Endothelial cell of umbilical vein (primary cell): Measurements from ENCODE around the gene PLEKHA7. TPM values are rescaled to one million over a fixed set of nuclear protein-coding genes. Genes with fewer than 3 reads are reported as not detected.

Source experiments
- BruUV-seq: library from RNA; stranded (reverse); fragments of 400-500 nt; replicated peaks from 2 replicates; lab custom pipeline; 2021; lab: Mats Ljungman, UMichigan
- CTCF ChIA-PET: fragments of 300-600, 350-600 bp; sonication (Branson Sonifier 250); formaldehyde crosslinking; loops from one replicate; lab custom pipeline; 2021; ENCODE audit warnings: antibody characterized with exemption, inconsistent platforms; lab: Charles Lee
- POLR2A ChIA-PET: fragments of 300-600, 350-600 bp; sonication (Branson Sonifier 250); formaldehyde crosslinking; loops from one replicate; lab custom pipeline; 2021; ENCODE audit warnings: antibody characterized with exemption, inconsistent platforms; lab: Charles Lee
- DNase-seq: peaks from one replicate; pipeline ENCODE4 v3.0.0-alpha.2; 2011; ENCODE audit warnings: low read depth, low spot score
- FAIRE-seq: peaks from 2 replicates; lab custom pipeline; 2011; peaks lifted over from hg19 to GRCh38; lab: Jason Lieb, UNC
- H2AFZ ChIP-seq: 2 replicates; pipeline ENCODE4 v1.6.0; 2012; ENCODE audit warnings: low read depth, low read length, control low read depth, inconsistent platforms
- H3K27ac ChIP-seq: 2 replicates; pipeline ENCODE4 v1.5.1; 2011; ENCODE audit warnings: low read depth, mild to moderate bottlenecking, control low read depth, low read length, moderate library complexity; ENCODE audit not compliant: insufficient read depth
- H3K27me3 ChIP-seq, 2 experiments: 2 replicates each; pipeline versions ENCODE4 v1.6.0 to v1.6.1; 2011; ENCODE audit warnings: low read length in 2 of 2, mixed read lengths in 1 of 2; ENCODE audit not compliant: control insufficient read depth in 2 of 2, insufficient read depth in 2 of 2
- H3K36me3 ChIP-seq, 2 experiments: 2 replicates in 1 of 2; 3 replicates in 1 of 2; pipeline ENCODE4 v1.5.1; 2011; ENCODE audit warnings: low read length in 2 of 2, mild to moderate bottlenecking in 1 of 2, moderate library complexity in 1 of 2; ENCODE audit not compliant: control insufficient read depth in 2 of 2, insufficient read depth in 2 of 2; ENCODE audit errors: extremely low read depth in 1 of 2
- H3K4me1 ChIP-seq: 3 replicates; pipeline ENCODE4 v1.5.1; 2011; ENCODE audit warnings: mild to moderate bottlenecking, low read length; ENCODE audit not compliant: control insufficient read depth, insufficient read depth; ENCODE audit errors: extremely low read depth
- H3K4me2 ChIP-seq: 2 replicates; pipeline ENCODE4 v1.6.1; 2011; ENCODE audit warnings: low read length, control low read depth, mixed read lengths; ENCODE audit not compliant: insufficient read depth
- H3K4me3 ChIP-seq, 3 experiments: fragments of 200-600 bp in 1 of 3; sonication (generic), shearing (Covaris generic) in 1 of 3; replicated peaks in 1 of 3; 2 replicates each; pipeline ENCODE4 v1.5.1; 2011 to 2016; ENCODE audit warnings: control low read depth in 3 of 3, low read length in 3 of 3, mild to moderate bottlenecking in 2 of 3, inconsistent platforms in 1 of 3, low read depth in 1 of 3, moderate library complexity in 1 of 3; ENCODE audit not compliant: insufficient read depth in 1 of 3
- H3K79me2 ChIP-seq: 2 replicates; pipeline ENCODE4 v1.6.0; 2012; ENCODE audit warnings: low read length, inconsistent platforms; ENCODE audit not compliant: control insufficient read depth, insufficient read depth
- H3K9ac ChIP-seq: replicated peaks from 2 replicates; pipeline ENCODE3; 2011; ENCODE audit warnings: low read length, control low read depth; ENCODE audit not compliant: insufficient read depth; ENCODE audit errors: extremely low read depth
- H3K9me1 ChIP-seq: replicated peaks from 3 replicates; pipeline ENCODE4 v1.6.0; 2011; ENCODE audit warnings: mild to moderate bottlenecking, low read length; ENCODE audit not compliant: control insufficient read depth, insufficient read depth; ENCODE audit errors: extremely low read depth
- H3K9me3 ChIP-seq: replicated peaks from 2 replicates; pipeline ENCODE4 v1.5.1; 2012; ENCODE audit warnings: low read length, inconsistent platforms; ENCODE audit not compliant: control insufficient read depth, insufficient read depth
- H4K20me1 ChIP-seq: replicated peaks from 2 replicates; pipeline ENCODE3; 2011; ENCODE audit warnings: mild to moderate bottlenecking, low read length; ENCODE audit not compliant: control insufficient read depth, insufficient read depth; ENCODE audit errors: extremely low read depth
- CTCF ChIP-seq, 2 donors: IDR thresholded peaks; 1 replicate in 1 of 2; 2 replicates in 1 of 2; pipeline ENCODE4 v1.5.1; 2011; ENCODE audit warnings: low read length in 2 of 2, mild to moderate bottlenecking in 2 of 2, moderate library complexity in 2 of 2, control low read depth in 1 of 2, inconsistent platforms in 1 of 2, low read depth in 1 of 2; ENCODE audit not compliant: insufficient read depth in 1 of 2; ENCODE audit errors: extremely low read depth in 1 of 2
- EZH2 ChIP-seq: IDR thresholded peaks from 2 replicates; pipeline ENCODE4 v1.6.1; 2012; ENCODE audit warnings: borderline replicate concordance, low read depth, mild to moderate bottlenecking, moderate library complexity, low read length, inconsistent platforms; ENCODE audit not compliant: severe bottlenecking
- FOS ChIP-seq: IDR thresholded peaks from 2 replicates; pipeline ENCODE4 v1.6.1; 2011; ENCODE audit warnings: mild to moderate bottlenecking, low read length, moderate library complexity, borderline replicate concordance; ENCODE audit not compliant: insufficient read depth
- GATA2 ChIP-seq: IDR thresholded peaks from 2 replicates; pipeline ENCODE4 v1.7.0; 2011; ENCODE audit warnings: low read depth, mild to moderate bottlenecking, moderate library complexity, mixed read lengths, low read length; ENCODE audit not compliant: insufficient read length, insufficient read depth
- JUN ChIP-seq: IDR thresholded peaks from 2 replicates; pipeline ENCODE4 v1.6.1; 2011; ENCODE audit warnings: borderline replicate concordance, low read depth; ENCODE audit not compliant: insufficient read length, insufficient read depth
- MYC ChIP-seq: IDR thresholded peaks from one replicate; pipeline ENCODE4 v1.6.1; 2011; ENCODE audit warnings: mild to moderate bottlenecking, low read depth, low read length
- POLR2A ChIP-seq: IDR thresholded peaks from 2 replicates; pipeline ENCODE4 v1.6.1; 2012; ENCODE audit warnings: low read depth, mild to moderate bottlenecking, control low read depth, low read length
- POLR2AphosphoS5 ChIP-seq: IDR thresholded peaks from 2 replicates; pipeline ENCODE4 v1.6.1; 2012; ENCODE audit warnings: low read depth, mild to moderate bottlenecking, control low read depth, low read length, moderate library complexity; ENCODE audit not compliant: insufficient read depth
- dilution Hi-C: fragments of 300-500 bp; cut with MboI; formaldehyde crosslinking; loops from one replicate; pipeline ENCODE4 v1.15.0; 2019; ENCODE audit warnings: low sequenced_read_pairs; ENCODE audit not compliant: extremely low pct_ligation_motif_present
- intact Hi-C: fragments of 100-400 bp; cut with micrococcal nuclease; formaldehyde crosslinking; loops from one replicate; pipeline ENCODE4 v1.10.0; 2022
- polyA plus RNA-seq, 4 experiments: library from polyadenylated mRNA; depleted of rRNA in 3 of 4; stranded (reverse) in 3 of 4; unstranded in 1 of 4; fragments of >200 nt; gene quantifications; 2 replicates each; pipeline versions ENCODE4 v1.2.1 to v1.2.3, GENCODE V29; 2011 to 2012; ENCODE audit warnings: missing spikeins in 1 of 4
- total RNA-seq: library from RNA; stranded (reverse); gene quantifications from 2 replicates; pipeline ENCODE4 v1.2.3, GENCODE V29; 2021
- TF ChIP-seq, protein P1 (sequence below): IDR thresholded peaks from 2 replicates; pipeline ENCODE4 v1.6.1; 2011; ENCODE audit not compliant: insufficient read depth, insufficient read length

PLEKHA7 gene
- total and polyA plus RNA-seq, 2 donors (not counting 3 experiments of a cell fraction or from before 2014, with no cell fraction given): 1.7 to 3.8 TPM

DNA sequence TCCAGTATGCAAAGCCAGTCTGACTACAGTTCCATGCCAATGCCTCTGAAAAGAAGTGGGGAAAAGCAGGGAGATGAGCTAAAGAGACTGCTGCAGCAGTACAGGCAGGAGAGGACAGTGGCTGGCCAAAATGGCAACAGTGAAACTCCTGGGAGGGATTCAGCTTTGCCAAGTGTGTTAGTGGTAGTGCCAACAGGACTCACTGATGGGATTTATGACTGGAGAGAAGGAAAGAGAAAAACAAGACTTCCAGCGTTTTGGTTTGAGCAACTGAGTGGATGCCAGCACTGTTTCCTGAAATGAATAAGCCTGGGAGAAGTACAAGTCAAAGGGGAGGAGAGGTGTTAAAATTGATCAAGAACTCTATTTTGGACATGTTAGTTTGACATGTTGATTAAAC, 80.9 kb downstream of the PLEKHA7 start:
- H3K4me1 ChIP-seq: no peaks in the 10 kb centered on the region
- no peaks in the 10 kb centered on the region for H3K9me1 ChIP-seq
- no peaks in the 10 kb centered on the region for H4K20me1 ChIP-seq
- no peak overlapping the region for H2AFZ ChIP-seq
- no peak overlapping the region for H3K27ac ChIP-seq
- H3K36me3 ChIP-seq: no peaks in the 10 kb centered on the region
- no peak for TF ChIP-seq CTCF (IDR thresholded peaks at IDR 0.05; ENCODE audit: extremely low read depth in 1 of 2, insufficient read depth in 1 of 2, low read depth in 1 of 2, low read length in 2 of 2)
- TF ChIP-seq FOS: no peak
- TF ChIP-seq JUN: no peak
- no peak for TF ChIP-seq POLR2A
- TF ChIP-seq MYC: no peak
- TF ChIP-seq, protein P1, sequence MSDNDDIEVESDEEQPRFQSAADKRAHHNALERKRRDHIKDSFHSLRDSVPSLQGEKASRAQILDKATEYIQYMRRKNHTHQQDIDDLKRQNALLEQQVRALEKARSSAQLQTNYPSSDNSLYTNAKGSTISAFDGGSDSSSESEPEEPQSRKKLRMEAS: no peak
- TF ChIP-seq GATA2: no peak
- no peak for TF ChIP-seq POLR2AphosphoS5
- no peak for TF ChIP-seq EZH2
- intact Hi-C loops (no loop called here), dilution Hi-C loops (no loop called here)
- no peak overlapping the region for H3K4me2 ChIP-seq
- no peaks in the 10 kb centered on the region for H3K9me3 ChIP-seq
- no peak overlapping the region for H3K9ac ChIP-seq
- POLR2A ChIA-PET: no interaction called here
- H3K27me3 ChIP-seq: peaks cover under 1 to 2% of the 10 kb centered on the region in 2 experiments
- H3K4me3 ChIP-seq: no peak overlapping the region
- CTCF ChIA-PET: interaction anchor here (0.6 to 2.5 kb wide), 4 partner anchors 56 to 130 kb away, joined by 3 to 16 read pairs (median 6); no protein-coding TSS in a partner anchor
- DNase-seq (no peak), FAIRE-seq (no peak)
- BruUV-seq: no TSS peak
- H3K79me2 ChIP-seq: no peaks in the 10 kb centered on the region
